ENCODE measurements around the gene LRRC10. TPM values are rescaled to one million over a fixed set of nuclear protein-coding genes. Genes with fewer than 3 reads are reported as not detected.

LRRC10 gene
- total and polyA plus RNA-seq, 8 donors, result 0.09 to 0.14 TPM; not detected in 6

GRCh38 chr12:69639400-69640016, 28.8 kb upstream of the LRRC10 start:
- DNase-seq (peak; percentile 46 to 82 (median 66)), ATAC-seq (peak; percentile 97)
- Histone ChIP-seq H3K27me3 (no peaks in the 10 kb centered on the region), H3K4me1 (no peaks in the 10 kb centered on the region), H3K36me3 (no peaks in the 10 kb centered on the region), H3K9me3 (no peaks in the 10 kb centered on the region), H3K27ac (no peak overlapping the region), H3K4me3 (no peak overlapping the region)
- intact Hi-C loops (cut with DNase I), result no loop called here
- TF ChIP-seq, protein P1, sequence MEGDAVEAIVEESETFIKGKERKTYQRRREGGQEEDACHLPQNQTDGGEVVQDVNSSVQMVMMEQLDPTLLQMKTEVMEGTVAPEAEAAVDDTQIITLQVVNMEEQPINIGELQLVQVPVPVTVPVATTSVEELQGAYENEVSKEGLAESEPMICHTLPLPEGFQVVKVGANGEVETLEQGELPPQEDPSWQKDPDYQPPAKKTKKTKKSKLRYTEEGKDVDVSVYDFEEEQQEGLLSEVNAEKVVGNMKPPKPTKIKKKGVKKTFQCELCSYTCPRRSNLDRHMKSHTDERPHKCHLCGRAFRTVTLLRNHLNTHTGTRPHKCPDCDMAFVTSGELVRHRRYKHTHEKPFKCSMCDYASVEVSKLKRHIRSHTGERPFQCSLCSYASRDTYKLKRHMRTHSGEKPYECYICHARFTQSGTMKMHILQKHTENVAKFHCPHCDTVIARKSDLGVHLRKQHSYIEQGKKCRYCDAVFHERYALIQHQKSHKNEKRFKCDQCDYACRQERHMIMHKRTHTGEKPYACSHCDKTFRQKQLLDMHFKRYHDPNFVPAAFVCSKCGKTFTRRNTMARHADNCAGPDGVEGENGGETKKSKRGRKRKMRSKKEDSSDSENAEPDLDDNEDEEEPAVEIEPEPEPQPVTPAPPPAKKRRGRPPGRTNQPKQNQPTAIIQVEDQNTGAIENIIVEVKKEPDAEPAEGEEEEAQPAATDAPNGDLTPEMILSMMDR (IDR thresholded peaks at IDR 0.05), result peak; percentile 83 to 88

DNA sequence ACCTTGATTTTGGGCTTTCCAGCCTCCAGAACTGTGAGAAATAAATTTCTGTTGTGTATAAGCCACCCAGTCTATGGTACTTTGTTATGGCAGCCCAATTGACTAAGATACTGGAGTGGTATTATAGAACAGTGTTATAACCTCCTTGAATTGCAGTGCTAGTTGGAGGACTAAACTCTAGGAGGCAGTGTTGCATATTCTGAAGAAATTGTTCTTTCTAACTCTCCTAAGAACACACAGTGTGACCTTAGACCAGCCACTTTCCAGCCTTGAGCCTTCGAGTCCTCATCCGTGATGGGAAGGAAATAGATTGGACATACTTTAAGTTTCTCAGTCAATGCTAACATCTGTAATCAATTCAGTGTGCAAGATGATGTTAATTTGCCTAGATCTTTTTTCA, 22.4 kb upstream of the LRRC10 start:
- Histone ChIP-seq H3K27me3 (no peaks in the 10 kb centered on the region), H3K4me3 (no peak overlapping the region), H3K36me3 (no peaks in the 10 kb centered on the region), H3K27ac (no peak overlapping the region), H3K4me1 (no peaks in the 10 kb centered on the region), H3K9me3 (no peaks in the 10 kb centered on the region)
- TF ChIP-seq, protein P1 (IDR thresholded peaks at IDR 0.05), result no peak
- intact Hi-C loops (cut with DNase I), result no loop called here
- no peak for DNase-seq
- no peak for ATAC-seq

DNA sequence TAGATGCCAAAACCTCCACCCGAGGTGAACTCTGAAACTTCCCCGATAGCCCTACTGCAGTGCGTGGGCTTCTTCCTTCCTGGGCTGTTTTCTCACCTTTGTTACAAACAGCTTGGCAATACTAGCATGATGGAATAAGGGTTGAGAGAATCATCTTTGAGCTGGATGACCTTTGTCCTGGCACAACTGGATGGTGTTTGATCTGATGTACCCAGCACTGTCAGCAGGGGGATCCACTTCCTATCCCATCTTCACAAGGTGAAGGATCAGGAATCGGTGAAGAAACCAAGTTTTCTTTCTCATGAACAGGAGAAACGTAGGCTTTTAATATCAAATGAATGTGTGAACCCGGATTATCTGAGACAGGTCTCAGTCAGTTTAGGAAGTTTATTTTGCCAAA, 19.5 kb upstream of the LRRC10 start:
- no peaks in the 10 kb centered on the region for H3K27me3 ChIP-seq
- no peaks in the 10 kb centered on the region for H3K36me3 ChIP-seq
- TF ChIP-seq, protein P1 (IDR thresholded peaks at IDR 0.05), result no peak
- H3K4me3 ChIP-seq, result no peak overlapping the region
- H3K4me1 ChIP-seq, result no peaks in the 10 kb centered on the region
- H3K9me3 ChIP-seq, result no peaks in the 10 kb centered on the region
- intact Hi-C loops (cut with DNase I), result no loop called here
- ATAC-seq (no peak), DNase-seq (no peak)
- H3K27ac ChIP-seq, result no peak overlapping the region

- Histone ChIP-seq H3K36me3 (no peaks in the 10 kb centered on the region), H3K9me3 (no peaks in the 10 kb centered on the region), H3K4me1 (no peaks in the 10 kb centered on the region), H3K4me3 (no peak overlapping the region), H3K27ac (no peak overlapping the region), H3K27me3 (no peaks in the 10 kb centered on the region)
- TF ChIP-seq, protein P1 (IDR thresholded peaks at IDR 0.05), result no peak
- no peak for ATAC-seq
- no peak for DNase-seq
- intact Hi-C loops (cut with DNase I), result no loop called here
Measured at GRCh38 chr12:69627501-69627900, 16.8 kb upstream of the LRRC10 start.

GRCh38 chr12:69623970-69624369, 13.3 kb upstream of the LRRC10 start:
- ATAC-seq (no peak), DNase-seq (peak in 1 of 4 donors; percentile 21)
- TF ChIP-seq, protein P1 (IDR thresholded peaks at IDR 0.05), result no peak
- no peaks in the 10 kb centered on the region for H3K27me3 ChIP-seq
- intact Hi-C loops (cut with DNase I), result no loop called here
- H3K4me3 ChIP-seq, result no peak overlapping the region
- H3K27ac ChIP-seq, result no peak overlapping the region
- H3K36me3 ChIP-seq, result no peaks in the 10 kb centered on the region
- no peaks in the 10 kb centered on the region for H3K9me3 ChIP-seq
- no peaks in the 10 kb centered on the region for H3K4me1 ChIP-seq
